HT-29 (cell line): ENCODE measurements around the gene WT1. TPM values are rescaled to one million over a fixed set of nuclear protein-coding genes. Genes with fewer than 3 reads are reported as not detected.

Experiments
- small RNA-seq: library from RNA; depleted of rRNA; stranded (forward); fragments of <200 nt; gene quantifications from one replicate; pipeline ENCODE3, GENCODE V24; 2014
- total RNA-seq: library from RNA; depleted of rRNA; stranded (reverse); fragments of >200 nt; shearing (Covaris generic); gene quantifications from 2 replicates; pipeline ENCODE4 v1.2.3, GENCODE V29; 2014; rRNA removed

The WT1 gene
- total RNA-seq, 1 experiment from 2014 or later: not detected

Small RNA genes lying within 50 kb of the gene (small RNA-seq; reads per million reads assigned to genes)
- gene RF02204 (not detected), gene RF02205 (not detected)

Other genes starting within 250 kb of the WT1 start
- gene EIF3M, start 148.3 kb upstream of the WT1 start, total RNA-seq: 305 and 325 TPM in 2 replicates